OCI-LY7 (cell line): ENCODE measurements around the gene ATP1A3. TPM values are rescaled to one million over a fixed set of nuclear protein-coding genes. Genes with fewer than 3 reads are reported as not detected.

Experiments used
- BruUV-seq: library from RNA; stranded (reverse); fragments of 400-500 nt; replicated peaks from 2 replicates; lab custom pipeline; 2021; lab: Mats Ljungman, UMichigan
- CTCF ChIA-PET: fragments of 300-600 bp; sonication (Branson Sonifier 250); formaldehyde crosslinking; loops from one replicate; lab custom pipeline; 2022; ENCODE audit warnings: antibody characterized with exemption; ENCODE audit not compliant: unreplicated experiment; lab: Charles Lee
- POLR2A ChIA-PET: fragments of 300-600 bp; sonication (Branson Sonifier 250); formaldehyde crosslinking; loops from one replicate; lab custom pipeline; 2022; ENCODE audit warnings: antibody characterized with exemption; lab: Charles Lee
- DNase-seq: peaks from one replicate; pipeline ENCODE4 v3.0.0-alpha.2; 2015; ENCODE audit warnings: low spot score
- H2AFZ ChIP-seq: fragments of 200-600 bp; sonication (generic), shearing (Covaris generic); 2 replicates; pipeline ENCODE4 v1.6.1; 2014; ENCODE audit warnings: mild to moderate bottlenecking, antibody characterized with exemption, low read length, moderate library complexity
- H3K27ac ChIP-seq: fragments of 200-600 bp; sonication (generic); 2 replicates; pipeline ENCODE4 v1.5.1; 2014; ENCODE audit warnings: mixed run types, low read depth, mild to moderate bottlenecking, moderate library complexity, low read length, inconsistent platforms; ENCODE audit not compliant: poor library complexity, severe bottlenecking
- H3K36me3 ChIP-seq: fragments of 200-600 bp; sonication (generic); 2 replicates; pipeline ENCODE4 v1.6.1; 2014; ENCODE audit warnings: mild to moderate bottlenecking, antibody characterized with exemption, low read length, moderate library complexity, mixed read lengths; ENCODE audit not compliant: insufficient read depth
- H3K4me1 ChIP-seq: fragments of 200-600 bp; sonication (generic); 2 replicates; pipeline ENCODE4 v1.5.1; 2014; ENCODE audit warnings: mild to moderate bottlenecking, low read length; ENCODE audit not compliant: insufficient read depth, poor library complexity, severe bottlenecking
- H3K4me2 ChIP-seq: fragments of 200-600 bp; sonication (generic); 2 replicates; pipeline ENCODE4 v1.6.1; 2014; ENCODE audit warnings: mild to moderate bottlenecking, low read length
- H3K4me3 ChIP-seq: fragments of 200-600 bp; sonication (generic); 2 replicates; pipeline ENCODE4 v1.5.1; 2014; ENCODE audit warnings: mild to moderate bottlenecking, low read depth, low read length; ENCODE audit not compliant: poor library complexity, severe bottlenecking
- H3K79me2 ChIP-seq: fragments of 200-600 bp; sonication (generic); 2 replicates; pipeline ENCODE4 v1.6.1; 2016; ENCODE audit warnings: low read depth, mild to moderate bottlenecking, low read length, moderate library complexity, mixed read lengths; ENCODE audit not compliant: insufficient read depth
- H3K9me2 ChIP-seq: fragments of 200-600 bp; sonication (generic); 2 replicates; pipeline ENCODE4 v1.6.1; 2016; ENCODE audit warnings: mild to moderate bottlenecking, low read length, mixed read lengths; ENCODE audit not compliant: insufficient read depth
- H3K9me3 ChIP-seq: fragments of 200-600 bp; sonication (generic); 2 replicates; pipeline ENCODE4 v1.6.1; 2014; ENCODE audit warnings: mild to moderate bottlenecking, mixed run types, low read length, mixed read lengths
- H4K20me1 ChIP-seq: fragments of 200-600 bp; sonication (generic); 2 replicates; pipeline ENCODE4 v1.6.1; 2014; ENCODE audit warnings: mild to moderate bottlenecking, antibody characterized with exemption, low read length, moderate library complexity, mixed read lengths; ENCODE audit not compliant: insufficient read depth
- CTCF ChIP-seq: fragments of 200-600 bp; sonication (generic); conservative IDR thresholded peaks from 2 replicates; pipeline ENCODE4 v1.5.1; 2014; ENCODE audit warnings: mild to moderate bottlenecking, antibody characterized with exemption, low read length, moderate library complexity, mixed read lengths
- EZH2phosphoT487 ChIP-seq: fragments of 200-600 bp; sonication (generic); IDR thresholded peaks from 2 replicates; pipeline ENCODE4 v1.6.1; 2018; ENCODE audit warnings: low read depth, borderline replicate concordance, mild to moderate bottlenecking, mixed run types, antibody characterized with exemption, low read length, moderate library complexity, mixed read lengths
- intact Hi-C: fragments of 100-400 bp; cut with micrococcal nuclease; formaldehyde crosslinking; loops from one replicate; pipeline ENCODE4 v1.10.0; 2022; ENCODE audit not compliant: unreplicated experiment
- total RNA-seq, 2 experiments: library from RNA; depleted of rRNA in 1 of 2; stranded (reverse); fragments of >200 nt in 1 of 2; shearing (Covaris generic) in 1 of 2; gene quantifications; 2 replicates each; pipeline ENCODE4 v1.2.3, GENCODE V29; 2014 to 2022

The ATP1A3 gene
- total RNA-seq, 2 experiments from 2014 or later, result 9.3 to 33.0 TPM

DNA sequence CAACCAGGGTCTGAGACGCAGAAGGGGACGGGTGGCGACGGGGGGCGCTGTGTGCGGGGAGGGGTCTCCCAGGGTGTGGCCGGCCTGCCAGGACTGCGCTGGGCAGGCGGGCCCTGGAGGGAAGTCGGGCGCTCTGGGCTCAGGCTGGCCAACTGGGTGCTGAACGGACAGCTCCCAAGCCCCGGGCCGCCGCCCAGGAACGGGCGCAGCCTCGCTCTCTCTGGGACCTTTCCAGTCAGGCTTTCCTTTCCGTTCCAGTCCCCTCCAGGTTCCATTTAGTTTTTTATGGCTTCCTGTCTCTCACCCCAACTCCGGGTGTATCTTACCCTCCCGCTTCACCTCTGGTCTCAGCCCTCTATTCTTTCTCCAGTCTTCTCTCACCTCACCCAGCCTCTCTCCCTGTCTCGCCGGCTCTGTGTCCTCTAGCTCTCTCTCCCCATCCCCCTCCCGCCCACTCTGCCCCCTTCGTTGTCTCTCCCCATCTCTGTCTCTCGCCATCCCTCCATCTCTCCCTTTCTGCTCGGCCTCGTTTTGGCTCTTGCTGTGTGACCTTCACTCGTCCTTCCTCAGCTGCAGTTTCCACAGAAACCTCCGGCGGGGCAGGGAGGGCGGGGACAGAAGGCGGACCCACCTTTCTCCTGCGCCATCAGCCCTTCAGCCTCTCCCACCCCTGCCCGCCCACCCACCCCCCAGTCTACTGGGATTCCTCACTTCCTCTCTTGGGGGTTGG, 3.3 kb upstream of the ATP1A3 start:
- Histone ChIP-seq H3K4me2 (peak overlapping the region; percentile 70), H3K9me2 (no peaks in the 10 kb centered on the region), H2AFZ (no peak overlapping the region), H3K27ac (no peak overlapping the region), H3K4me1 (peaks cover 38% of the 10 kb centered on the region), H3K79me2 (no peaks in the 10 kb centered on the region), H3K36me3 (no peaks in the 10 kb centered on the region), H4K20me1 (no peaks in the 10 kb centered on the region), H3K4me3 (peak overlapping the region; percentile 59), H3K9me3 (no peaks in the 10 kb centered on the region)
- ChIA-PET CTCF (interaction anchor here (0.6 kb wide), 1 partner anchor 731 kb away, joined by 15 read pairs; no protein-coding TSS in a partner anchor), POLR2A (no interaction called here)
- TF ChIP-seq EZH2phosphoT487, result no peak
- DNase-seq, result peak; percentile 31
- intact Hi-C loops, result no loop called here
- BruUV-seq, result no TSS peak

- CTCF ChIA-PET, result no interaction called here
- no peaks in the 10 kb centered on the region for H4K20me1 ChIP-seq
- POLR2A ChIA-PET, result no interaction called here
- no peaks in the 10 kb centered on the region for H3K9me2 ChIP-seq
- TF ChIP-seq CTCF, result no peak
- no peak for TF ChIP-seq EZH2phosphoT487
- BruUV-seq, result no TSS peak
- intact Hi-C loops, result loop anchor here (2.0 kb wide), 1 partner anchor 37 kb away; the partner anchor contains the start of gene RABAC1
- H2AFZ ChIP-seq, result no peak overlapping the region
- no peaks in the 10 kb centered on the region for H3K79me2 ChIP-seq
- H3K27ac ChIP-seq, result no peak overlapping the region
- H3K9me3 ChIP-seq, result no peaks in the 10 kb centered on the region
- no peak overlapping the region for H3K4me3 ChIP-seq
- H3K36me3 ChIP-seq, result no peaks in the 10 kb centered on the region
- peaks cover 38% of the 10 kb centered on the region for H3K4me1 ChIP-seq
- peak; percentile 42 for DNase-seq
- H3K4me2 ChIP-seq, result no peak overlapping the region
Measured at GRCh38 chr19:41995959-41996797, 2.1 kb upstream of the ATP1A3 start.

GRCh38 chr19:41994994-41995958, 1.2 kb upstream of the ATP1A3 start:
- Histone ChIP-seq H2AFZ (no peak overlapping the region), H3K9me3 (no peaks in the 10 kb centered on the region), H3K9me2 (no peaks in the 10 kb centered on the region), H4K20me1 (no peaks in the 10 kb centered on the region), H3K27ac (no peak overlapping the region), H3K4me3 (no peak overlapping the region), H3K36me3 (no peaks in the 10 kb centered on the region), H3K4me1 (peaks cover 38% of the 10 kb centered on the region), H3K4me2 (no peak overlapping the region), H3K79me2 (no peaks in the 10 kb centered on the region)
- intact Hi-C loops, result loop anchor here (2.0 kb wide), 1 partner anchor 36 kb away; the partner anchor contains the start of gene RABAC1
- ChIA-PET POLR2A (no interaction called here), CTCF (no interaction called here)
- TF ChIP-seq CTCF (no peak), EZH2phosphoT487 (no peak)
- BruUV-seq, result no TSS peak
- no peak for DNase-seq
